HepG2 (cell line): ENCODE data around the gene HDLBP. TPM values are rescaled to one million over a fixed set of nuclear protein-coding genes. Genes with fewer than 3 reads are reported as not detected.

Experiments
- ATAC-seq: fragments of 200-7000 bp; cut with Tn5 transposase; 3 replicates; pipeline ENCODE4 v1.9.1; 2020; ENCODE audit warnings: mild to moderate bottlenecking, moderate library complexity
- BruUV-seq: library from RNA; stranded (reverse); fragments of 400-500 nt; replicated peaks from 2 replicates; lab custom pipeline; 2021; lab: Mats Ljungman, UMichigan
- CTCF ChIA-PET: fragments of 300-600 bp; formaldehyde crosslinking; extraction: SDS; loops from one replicate; lab custom pipeline; 2021; ENCODE audit warnings: low total read pairs, inconsistent platforms, low intra/inter-chr PET ratio; lab: Yijun Ruan, JAX
- POLR2A ChIA-PET: fragments of 350-600 bp; sonication (Branson Sonifier 250); formaldehyde crosslinking; loops from one replicate; lab custom pipeline; 2020; ENCODE audit warnings: antibody characterized with exemption, inconsistent platforms; lab: Yijun Ruan, JAX
- DNase-seq: peaks from one replicate; pipeline ENCODE4 v3.0.0-alpha.2; 2015; ENCODE audit warnings: low spot score
- FAIRE-seq: peaks from 3 replicates; lab custom pipeline; 2011; peaks lifted over from hg19 to GRCh38; lab: Jason Lieb, UNC
- H2AFZ ChIP-seq: one replicate; pipeline ENCODE4 v1.6.1; 2011; ENCODE audit warnings: low read length, inconsistent platforms
- H3K27ac ChIP-seq: fragments of 300-600 bp; 3 replicates; pipeline ENCODE4 v1.8.0; 2011; ENCODE audit warnings: mixed run types, mild to moderate bottlenecking, mixed read lengths, low read length, inconsistent platforms; ENCODE audit not compliant: insufficient read depth; ENCODE audit errors: extremely low read length
- H3K27me3 ChIP-seq, 2 experiments: fragments of 200-600 bp in 1 of 2; 2 replicates in 1 of 2; 3 replicates in 1 of 2; pipeline versions ENCODE4 v1.6.0 to v1.8.0; 2011; ENCODE audit warnings: low read length in 2 of 2, mild to moderate bottlenecking in 2 of 2, moderate library complexity in 2 of 2, inconsistent platforms in 1 of 2; ENCODE audit not compliant: insufficient read depth in 2 of 2, control insufficient read depth in 1 of 2
- H3K36me3 ChIP-seq, 2 experiments: fragments of 200-600 bp in 1 of 2; replicated peaks in 1 of 2; 2 replicates in 1 of 2; 3 replicates in 1 of 2; pipeline versions ENCODE4 v1.5.1 to v1.8.0; 2011; ENCODE audit warnings: low read length in 2 of 2, inconsistent platforms in 1 of 2; ENCODE audit not compliant: insufficient read depth in 2 of 2, control insufficient read depth in 1 of 2
- H3K4me1 ChIP-seq: 2 replicates; pipeline ENCODE4 v1.5.1; 2012; ENCODE audit warnings: low read length, inconsistent platforms; ENCODE audit not compliant: insufficient read depth
- H3K4me2 ChIP-seq: 2 replicates; pipeline ENCODE4 v1.6.0; 2011; ENCODE audit warnings: low read depth, low read length, inconsistent platforms
- H3K4me3 ChIP-seq, 3 experiments: fragments of 200-600 bp in 1 of 3; sonication (generic), shearing (Covaris generic) in 1 of 3; replicated peaks in 1 of 3; 2 replicates each; pipeline ENCODE4 v1.5.1; 2011 to 2016; ENCODE audit warnings: low read length in 3 of 3, inconsistent platforms in 2 of 3, low read depth in 2 of 3, mild to moderate bottlenecking in 2 of 3, control low read depth in 1 of 3, mixed read lengths in 1 of 3; ENCODE audit not compliant: insufficient read depth in 1 of 3
- H3K79me2 ChIP-seq: one replicate; pipeline ENCODE4 v1.6.1; 2011; ENCODE audit warnings: low read length, inconsistent platforms; ENCODE audit not compliant: insufficient read depth
- H3K9ac ChIP-seq: 2 replicates; pipeline ENCODE4 v1.6.0; 2011; ENCODE audit warnings: mild to moderate bottlenecking, low read depth, low read length, inconsistent platforms; ENCODE audit not compliant: insufficient read depth
- H3K9me3 ChIP-seq: 2 replicates; pipeline ENCODE4 v1.5.1; 2012; ENCODE audit warnings: mild to moderate bottlenecking, low read length
- H4K20me1 ChIP-seq: 2 replicates; pipeline ENCODE4 v1.6.0; 2011; ENCODE audit warnings: inconsistent platforms, mild to moderate bottlenecking, low read length, moderate library complexity; ENCODE audit not compliant: insufficient read depth
- EEA1 ChIP-seq: sonication (generic); formaldehyde crosslinking; IDR thresholded peaks from 2 replicates; pipeline ENCODE4 v1.5.1; 2020; ENCODE audit warnings: mild to moderate bottlenecking, missing genetic modification reagents, borderline replicate concordance
- KLF11 ChIP-seq: IDR thresholded peaks from 2 replicates; pipeline ENCODE4 v1.6.1; 2016; ENCODE audit warnings: missing compliant biosample characterization
- KLF6 ChIP-seq: IDR thresholded peaks from 2 replicates; pipeline ENCODE4 v1.8.0; 2016; ENCODE audit warnings: missing biosample characterization, missing genetic modification reagents
- NCOA5 ChIP-seq: sonication (generic); formaldehyde crosslinking; IDR thresholded peaks from 2 replicates; pipeline ENCODE4 v1.4.0; 2020; ENCODE audit warnings: missing genetic modification reagents
- PAWR ChIP-seq: sonication (generic); formaldehyde crosslinking; IDR thresholded peaks from 2 replicates; pipeline ENCODE4 v1.4.0; 2020; ENCODE audit warnings: missing genetic modification reagents, mild to moderate bottlenecking, borderline replicate concordance
- SRSF4 ChIP-seq: fragments of 200-400 bp; formaldehyde crosslinking; IDR thresholded peaks from one replicate; pipeline ENCODE4 v1.6.1; 2018; ENCODE audit warnings: mild to moderate bottlenecking, low read depth, low read length, moderate library complexity; ENCODE audit not compliant: poor library complexity, severe bottlenecking
- ZFP36L1 ChIP-seq: sonication (generic); formaldehyde crosslinking; IDR thresholded peaks from 2 replicates; pipeline ENCODE4 v1.8.0; 2022; ENCODE audit warnings: mild to moderate bottlenecking, missing genetic modification reagents, moderate library complexity
- ZNF121 ChIP-seq: sonication (generic); formaldehyde crosslinking; IDR thresholded peaks from 2 replicates; pipeline ENCODE4 v1.5.0; 2020; ENCODE audit warnings: mild to moderate bottlenecking, missing genetic modification reagents
- ZNF230 ChIP-seq: sonication (generic); formaldehyde crosslinking; IDR thresholded peaks from 2 replicates; pipeline ENCODE4 v1.4.0; 2020; ENCODE audit warnings: mild to moderate bottlenecking, missing genetic modification reagents
- ZNF329 ChIP-seq: sonication (generic); formaldehyde crosslinking; IDR thresholded peaks from 2 replicates; pipeline ENCODE4 v1.9.0; 2021; ENCODE audit warnings: low read depth, mild to moderate bottlenecking, missing genetic modification reagents
- ZNF510 ChIP-seq: sonication (generic); formaldehyde crosslinking; IDR thresholded peaks from 2 replicates; pipeline ENCODE4 v1.4.0; 2020; ENCODE audit warnings: low read depth, mild to moderate bottlenecking, missing genetic modification reagents
- ZNF556 ChIP-seq: sonication (generic); formaldehyde crosslinking; IDR thresholded peaks from 2 replicates; pipeline ENCODE4 v1.4.0; 2020; ENCODE audit warnings: mild to moderate bottlenecking, missing genetic modification reagents, borderline replicate concordance
- ZNF562 ChIP-seq: sonication (generic); formaldehyde crosslinking; IDR thresholded peaks from 2 replicates; pipeline ENCODE4 v1.8.0; 2022; ENCODE audit warnings: missing genetic modification reagents, borderline replicate concordance
- ZNF672 ChIP-seq: sonication (generic); formaldehyde crosslinking; IDR thresholded peaks from 2 replicates; pipeline ENCODE4 v1.8.1; 2022; ENCODE audit warnings: missing genetic modification reagents
- ZSCAN22 ChIP-seq: sonication (generic); formaldehyde crosslinking; IDR thresholded peaks from 2 replicates; pipeline ENCODE4 v1.4.0; 2020; ENCODE audit warnings: mild to moderate bottlenecking, missing genetic modification reagents
- WGBS: methylation state at CpG from one replicate; pipeline ENCODE4 v1.1.6; 2017; ENCODE audit warnings: low lambda C conversion rate; 5-methylcytosine and 5-hydroxymethylcytosine counted together
- in situ Hi-C: cut with HindIII; loops from 2 replicates; pipeline ENCODE4 v1.10.0; 2017; ENCODE audit warnings: low pct_unique_long_range_greater_than_20kb; ENCODE audit not compliant: extremely low pct_ligation_motif_present
- intact Hi-C: fragments of 100-400 bp; cut with micrococcal nuclease; formaldehyde crosslinking; loops from one replicate; pipeline ENCODE4 v1.10.0; 2022; ENCODE audit not compliant: unreplicated experiment
- polyA plus RNA-seq, 8 experiments: library from polyadenylated mRNA; depleted of rRNA in 3 of 8; stranded (reverse) in 7 of 8; unstranded in 1 of 8; fragments of >200 nt; fragmentation: Illumina TruSeq in 4 of 8; extraction: Trizol in 4 of 8; gene quantifications; 2 replicates each; pipeline versions ENCODE4 v1.2.1 to v1.2.3, GENCODE V29; 2011 to 2016; ENCODE audit warnings: low read depth in 4 of 8, missing spikeins in 1 of 8, mixed read lengths in 1 of 8; ENCODE audit not compliant: insufficient read depth in 1 of 8
- total RNA-seq, 5 experiments: library from RNA; depleted of rRNA; stranded (reverse); fragments of >200 nt; fragmentation: Illumina TruSeq; extraction: Trizol; gene quantifications; 2 replicates each; pipeline ENCODE4 v1.2.3, GENCODE V29; 2016; ENCODE audit warnings: low read depth in 1 of 5
- TF ChIP-seq, protein P1 (sequence below): IDR thresholded peaks from 2 replicates; pipeline ENCODE4 v1.6.1; 2016; ENCODE audit warnings: missing compliant biosample characterization, missing genetic modification reagents, borderline replicate concordance
- TF ChIP-seq, protein P2 (sequence below): IDR thresholded peaks from 2 replicates; pipeline ENCODE4 v1.6.1; 2012; ENCODE audit warnings: low read length, improper control_type of control experiment
- TF ChIP-seq, protein P3 (sequence below): IDR thresholded peaks from 2 replicates; pipeline ENCODE4 v1.6.1; 2012; ENCODE audit warnings: inconsistent platforms

Gene HDLBP
- total and polyA plus RNA-seq, 2 of the 13 experiments (the other 11 are each of a cell fraction or from before 2014, with no cell fraction given) = 464 to 707 TPM

DNA sequence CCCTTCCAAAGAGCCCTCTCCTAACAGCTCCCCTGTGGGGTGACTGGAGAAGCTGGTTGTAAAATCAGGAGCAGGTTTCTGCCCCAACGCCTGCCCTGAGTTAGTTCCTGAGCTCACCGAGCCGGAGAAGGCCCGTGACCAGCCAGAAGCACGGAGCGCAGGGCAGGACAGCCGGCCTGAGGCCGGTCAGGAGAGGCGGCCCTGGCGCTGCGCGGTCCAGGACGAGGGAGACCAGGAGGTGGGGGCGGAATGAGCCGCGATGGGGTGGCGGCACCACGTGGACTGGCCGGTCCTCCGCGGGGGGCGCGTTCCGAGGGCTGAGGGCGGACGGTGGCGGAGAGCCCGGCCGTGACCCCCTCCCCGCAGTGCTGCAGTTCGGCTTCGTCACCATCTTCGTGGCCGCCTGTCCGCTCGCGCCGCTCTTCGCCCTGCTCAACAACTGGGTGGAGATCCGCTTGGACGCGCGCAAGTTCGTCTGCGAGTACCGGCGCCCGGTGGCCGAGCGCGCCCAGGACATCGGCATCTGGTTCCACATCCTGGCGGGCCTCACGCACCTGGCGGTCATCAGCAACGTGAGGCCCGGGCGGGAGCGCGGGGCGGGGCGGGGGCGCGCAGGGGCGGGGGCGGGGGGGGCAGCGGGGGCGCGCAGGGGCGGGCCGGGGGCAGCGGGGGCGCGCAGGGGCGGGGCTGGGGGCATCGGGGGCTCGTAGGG is 98.0 kb downstream of the HDLBP start (continued):
- TF ChIP-seq, protein P1, sequence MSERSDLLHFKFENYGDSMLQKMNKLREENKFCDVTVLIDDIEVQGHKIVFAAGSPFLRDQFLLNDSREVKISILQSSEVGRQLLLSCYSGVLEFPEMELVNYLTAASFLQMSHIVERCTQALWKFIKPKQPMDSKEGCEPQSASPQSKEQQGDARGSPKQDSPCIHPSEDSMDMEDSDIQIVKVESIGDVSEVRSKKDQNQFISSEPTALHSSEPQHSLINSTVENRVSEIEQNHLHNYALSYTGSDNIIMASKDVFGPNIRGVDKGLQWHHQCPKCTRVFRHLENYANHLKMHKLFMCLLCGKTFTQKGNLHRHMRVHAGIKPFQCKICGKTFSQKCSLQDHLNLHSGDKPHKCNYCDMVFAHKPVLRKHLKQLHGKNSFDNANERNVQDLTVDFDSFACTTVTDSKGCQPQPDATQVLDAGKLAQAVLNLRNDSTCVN = peak; percentile 68; the same call in 1 of the 2 replicates
- TF ChIP-seq KLF11 (CRISPR knock-in tag) (peak; percentile 64; the same call in 1 of the 2 replicates), ZNF510 (CRISPR knock-in tag) (peak; percentile 74; the same call in 1 of the 2 replicates)

DNA sequence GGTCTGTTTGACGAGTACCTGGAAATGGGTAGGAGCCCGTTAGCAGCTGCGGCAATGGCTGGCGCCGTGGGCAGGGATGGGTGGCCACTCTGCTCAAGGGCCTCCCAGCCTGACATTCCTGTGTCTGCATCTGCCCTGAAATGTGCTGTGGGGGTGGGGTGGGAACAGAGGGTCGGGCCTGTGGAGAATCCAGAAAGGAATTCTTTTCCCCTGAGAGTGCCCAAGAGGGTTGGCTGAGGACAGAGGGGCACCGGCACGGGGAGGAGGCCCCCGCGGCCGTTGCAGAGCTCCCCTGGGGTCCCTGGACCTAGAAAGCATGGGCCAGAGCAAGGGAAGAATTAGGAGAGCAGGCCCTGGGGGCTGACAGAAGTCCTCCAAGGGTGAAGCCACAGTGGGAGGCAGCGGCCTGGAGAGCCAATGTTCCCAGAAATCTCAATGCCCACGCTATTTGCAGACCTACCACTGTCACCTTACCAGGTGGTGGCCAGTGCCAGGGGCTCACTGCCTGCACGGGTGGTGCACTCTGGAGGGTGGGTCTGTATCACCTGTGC is 99.2 kb downstream of the HDLBP start:
- DNase-seq (no peak), ATAC-seq (peak; percentile 4), FAIRE-seq (no peak)
- Histone ChIP-seq H3K27ac (no peak overlapping the region), H3K9me3 (no peaks in the 10 kb centered on the region), H3K9ac (peak overlapping the region; percentile 4; the same call in 1 of the 2 replicates), H3K36me3 (no peaks in the 10 kb centered on the region), H4K20me1 (no peaks in the 10 kb centered on the region), H3K4me3 (no peak overlapping the region; a peak in 1 of 6 replicates), H3K27me3 (peaks cover 14 to 33% of the 10 kb centered on the region in 2 experiments), H3K4me2 (peak overlapping the region; percentile 49), H3K79me2 (peaks cover 23% of the 10 kb centered on the region), H2AFZ (no peak overlapping the region), H3K4me1 (peaks cover 55% of the 10 kb centered on the region)
- in situ Hi-C loops (loop anchor here (5.0 to 25.0 kb wide), 2 partner anchors 124 to 654 kb away; partner anchors contain the start of genes ANKMY1, DUSP28 and RNPEPL1), intact Hi-C loops (no loop called here)
- POLR2A ChIA-PET = interaction anchor here (0.7 to 2.2 kb wide), 10 partner anchors 9 to 655 kb away, joined by 3 to 9 read pairs (median 4); partner anchors contain the start of genes DTYMK, MTERF4, PASK and PPP1R7
- CTCF ChIA-PET = no interaction called here
- 31% methylated on average over 9 of the region's 14 CpGs for WGBS
- BruUV-seq = no TSS peak
- TF ChIP-seq NCOA5 (CRISPR knock-in tag) (no peak), ZNF672 (CRISPR knock-in tag) (no peak), PAWR (CRISPR knock-in tag) (0 out of 2 replicates have a peak, but pooled peaks have one; percentile 24), SRSF4 (no peak), ZFP36L1 (CRISPR knock-in tag) (no peak), ZNF562 (CRISPR knock-in tag) (no peak), ZNF556 (CRISPR knock-in tag) (0 out of 2 replicates have a peak, but pooled peaks have one; percentile 12), ZNF121 (0 out of 2 replicates have a peak, but pooled peaks have one; percentile 40), EEA1 (CRISPR knock-in tag) (no peak), ZSCAN22 (CRISPR knock-in tag) (no peak), ZNF329 (no peak), ZNF230 (0 out of 2 replicates have a peak, but pooled peaks have one; percentile 42), KLF6 (CRISPR knock-in tag) (no peak)
- TF ChIP-seq, protein P2, sequence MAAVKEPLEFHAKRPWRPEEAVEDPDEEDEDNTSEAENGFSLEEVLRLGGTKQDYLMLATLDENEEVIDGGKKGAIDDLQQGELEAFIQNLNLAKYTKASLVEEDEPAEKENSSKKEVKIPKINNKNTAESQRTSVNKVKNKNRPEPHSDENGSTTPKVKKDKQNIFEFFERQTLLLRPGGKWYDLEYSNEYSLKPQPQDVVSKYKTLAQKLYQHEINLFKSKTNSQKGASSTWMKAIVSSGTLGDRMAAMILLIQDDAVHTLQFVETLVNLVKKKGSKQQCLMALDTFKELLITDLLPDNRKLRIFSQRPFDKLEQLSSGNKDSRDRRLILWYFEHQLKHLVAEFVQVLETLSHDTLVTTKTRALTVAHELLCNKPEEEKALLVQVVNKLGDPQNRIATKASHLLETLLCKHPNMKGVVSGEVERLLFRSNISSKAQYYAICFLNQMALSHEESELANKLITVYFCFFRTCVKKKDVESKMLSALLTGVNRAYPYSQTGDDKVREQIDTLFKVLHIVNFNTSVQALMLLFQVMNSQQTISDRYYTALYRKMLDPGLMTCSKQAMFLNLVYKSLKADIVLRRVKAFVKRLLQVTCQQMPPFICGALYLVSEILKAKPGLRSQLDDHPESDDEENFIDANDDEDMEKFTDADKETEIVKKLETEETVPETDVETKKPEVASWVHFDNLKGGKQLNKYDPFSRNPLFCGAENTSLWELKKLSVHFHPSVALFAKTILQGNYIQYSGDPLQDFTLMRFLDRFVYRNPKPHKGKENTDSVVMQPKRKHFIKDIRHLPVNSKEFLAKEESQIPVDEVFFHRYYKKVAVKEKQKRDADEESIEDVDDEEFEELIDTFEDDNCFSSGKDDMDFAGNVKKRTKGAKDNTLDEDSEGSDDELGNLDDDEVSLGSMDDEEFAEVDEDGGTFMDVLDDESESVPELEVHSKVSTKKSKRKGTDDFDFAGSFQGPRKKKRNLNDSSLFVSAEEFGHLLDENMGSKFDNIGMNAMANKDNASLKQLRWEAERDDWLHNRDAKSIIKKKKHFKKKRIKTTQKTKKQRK = no peak
- TF ChIP-seq, protein P3, sequence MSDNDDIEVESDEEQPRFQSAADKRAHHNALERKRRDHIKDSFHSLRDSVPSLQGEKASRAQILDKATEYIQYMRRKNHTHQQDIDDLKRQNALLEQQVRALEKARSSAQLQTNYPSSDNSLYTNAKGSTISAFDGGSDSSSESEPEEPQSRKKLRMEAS = no peak
